BLaER1 treated with 17β-estradiol and CSF1 and Interleukin-3, amounts not matched to agents 10 nM and 100 nM (cell line): ENCODE results near the gene PRRC2B.
A peak's percentile ranks its signal among the peaks of the same experiment; 100 is the strongest.

Experiments used
- H3K27ac ChIP-seq, 11 experiments: shearing (Covaris generic); formaldehyde crosslinking; 2 replicates each; pipeline ENCODE4 v1.8.1; 2022
- H3K27me3 ChIP-seq, 11 experiments: shearing (Covaris generic); formaldehyde crosslinking; 2 replicates each; pipeline ENCODE4 v1.8.1; 2022
- H3K36me3 ChIP-seq, 11 experiments: shearing (Covaris generic); formaldehyde crosslinking; 2 replicates each; pipeline ENCODE4 v1.8.1; 2022
- H3K4me1 ChIP-seq, 10 experiments: shearing (Covaris generic); formaldehyde crosslinking; 2 replicates each; pipeline ENCODE4 v1.8.1; 2022
- H3K4me2 ChIP-seq, 11 experiments: shearing (Covaris generic); formaldehyde crosslinking; 2 replicates each; pipeline ENCODE4 v1.8.1; 2022
- H3K4me3 ChIP-seq, 10 experiments: shearing (Covaris generic); formaldehyde crosslinking; 2 replicates each; pipeline ENCODE4 v1.8.1; 2022
- H3K9ac ChIP-seq, 11 experiments: shearing (Covaris generic); formaldehyde crosslinking; 2 replicates each; pipeline ENCODE4 v1.8.1; 2022
- H3K9me3 ChIP-seq, 11 experiments: shearing (Covaris generic); formaldehyde crosslinking; replicated peaks in 1 of 11; 2 replicates each; pipeline ENCODE4 v1.8.1; 2022
- H4K20me1 ChIP-seq, 11 experiments: shearing (Covaris generic); formaldehyde crosslinking; 2 replicates each; pipeline ENCODE4 v1.8.1; 2022
- Cebpa-rat ChIP-seq, 11 experiments: shearing (Covaris generic); IDR thresholded peaks; 2 replicates each; pipeline ENCODE4 v1.8.1; 2022

Gene PRRC2B

GRCh38 chr9:131477367-131477766 is 83.5 kb downstream of the PRRC2B start:
- no peak overlapping the region for H3K9ac ChIP-seq
- H4K20me1 ChIP-seq, result peaks cover 88 to 100% (median 99%) of the 10 kb centered on the region in 11 experiments; a peak in 21 of 22 replicates
- H3K4me2 ChIP-seq, result no peak overlapping the region
- no peaks in the 10 kb centered on the region for H3K27me3 ChIP-seq
- no peak overlapping the region for H3K27ac ChIP-seq
- peaks cover 98 to 100% (median 100%) of the 10 kb centered on the region in 11 experiments for H3K36me3 ChIP-seq
- H3K9me3 ChIP-seq, result no peaks in the 10 kb centered on the region
- no peak for TF ChIP-seq Cebpa-rat (IDR thresholded peaks at IDR 0.05)
- H3K4me1 ChIP-seq, result no peaks in the 10 kb centered on the region
- no peak overlapping the region for H3K4me3 ChIP-seq

GRCh38 chr9:131477816-131478419 is 84.0 kb downstream of the PRRC2B start:
- Histone ChIP-seq H3K4me1 (no peaks in the 10 kb centered on the region; a peak in 1 of 20 replicates), H4K20me1 (peaks cover 88 to 100% (median 99%) of the 10 kb centered on the region in 11 experiments; a peak in 21 of 22 replicates), H3K9ac (no peak overlapping the region), H3K27me3 (no peaks in the 10 kb centered on the region), H3K36me3 (peaks cover 98 to 100% (median 100%) of the 10 kb centered on the region in 11 experiments), H3K4me3 (no peak overlapping the region), H3K9me3 (no peaks in the 10 kb centered on the region), H3K27ac (no peak overlapping the region), H3K4me2 (no peak overlapping the region)
- TF ChIP-seq Cebpa-rat (IDR thresholded peaks at IDR 0.05), result no peak

GRCh38 chr9:131478421-131478868 is 84.6 kb downstream of the PRRC2B start:
- peaks cover 87 to 100% (median 99%) of the 10 kb centered on the region in 11 experiments; a peak in 21 of 22 replicates for H4K20me1 ChIP-seq
- H3K27ac ChIP-seq, result no peak overlapping the region
- H3K9ac ChIP-seq, result no peak overlapping the region
- no peak overlapping the region for H3K4me3 ChIP-seq
- TF ChIP-seq Cebpa-rat (IDR thresholded peaks at IDR 0.05), result no peak
- no peaks in the 10 kb centered on the region for H3K27me3 ChIP-seq
- peaks cover 0 to 5% (median 0%) of the 10 kb centered on the region in 10 experiments; a peak in 4 of 20 replicates for H3K4me1 ChIP-seq
- H3K36me3 ChIP-seq, result peaks cover 98 to 100% (median 100%) of the 10 kb centered on the region in 11 experiments
- no peaks in the 10 kb centered on the region for H3K9me3 ChIP-seq
- no peak overlapping the region for H3K4me2 ChIP-seq

- peaks cover 87 to 100% (median 99%) of the 10 kb centered on the region in 11 experiments; a peak in 21 of 22 replicates for H4K20me1 ChIP-seq
- TF ChIP-seq Cebpa-rat (IDR thresholded peaks at IDR 0.05), result no peak
- H3K9me3 ChIP-seq, result no peaks in the 10 kb centered on the region
- H3K4me1 ChIP-seq, result peaks cover 0 to 9% (median under 1%) of the 10 kb centered on the region in 10 experiments; a peak in 4 of 20 replicates
- peaks cover 98 to 100% (median 100%) of the 10 kb centered on the region in 11 experiments for H3K36me3 ChIP-seq
- no peak overlapping the region for H3K9ac ChIP-seq
- H3K4me2 ChIP-seq, result no peak overlapping the region
- no peak overlapping the region for H3K4me3 ChIP-seq
- no peak overlapping the region for H3K27ac ChIP-seq
- H3K27me3 ChIP-seq, result no peaks in the 10 kb centered on the region
Measured at GRCh38 chr9:131478911-131479310, 85.0 kb downstream of the PRRC2B start.

- no peak overlapping the region for H3K4me3 ChIP-seq
- H4K20me1 ChIP-seq, result peaks cover 84 to 100% (median 99%) of the 10 kb centered on the region in 11 experiments; a peak in 21 of 22 replicates
- no peak for TF ChIP-seq Cebpa-rat (IDR thresholded peaks at IDR 0.05)
- no peaks in the 10 kb centered on the region for H3K27me3 ChIP-seq
- H3K9me3 ChIP-seq, result no peaks in the 10 kb centered on the region
- H3K4me1 ChIP-seq, result peaks cover 0 to 22% (median 12%) of the 10 kb centered on the region in 10 experiments; a peak in 14 of 20 replicates
- H3K27ac ChIP-seq, result no peak overlapping the region
- no peak overlapping the region for H3K9ac ChIP-seq
- no peak overlapping the region for H3K4me2 ChIP-seq
- peaks cover 98 to 100% (median 100%) of the 10 kb centered on the region in 11 experiments for H3K36me3 ChIP-seq
Measured at GRCh38 chr9:131480258-131480657, 86.4 kb downstream of the PRRC2B start.

- Histone ChIP-seq H3K9me3 (no peaks in the 10 kb centered on the region), H3K27ac (no peak overlapping the region), H3K9ac (peak overlapping the region in 1 of 11 experiments; percentile 18; a peak in 1 of 22 replicates), H3K36me3 (peaks cover 98 to 100% (median 100%) of the 10 kb centered on the region in 11 experiments), H3K4me2 (no peak overlapping the region), H3K27me3 (no peaks in the 10 kb centered on the region), H3K4me3 (no peak overlapping the region), H4K20me1 (peaks cover 82 to 100% (median 99%) of the 10 kb centered on the region in 11 experiments; a peak in 21 of 22 replicates), H3K4me1 (peaks cover 0 to 37% (median 26%) of the 10 kb centered on the region in 10 experiments; a peak in 15 of 20 replicates)
- TF ChIP-seq Cebpa-rat (IDR thresholded peaks at IDR 0.05), result no peak
Measured at GRCh38 chr9:131481441-131482342, 87.8 kb downstream of the PRRC2B start.

GRCh38 chr9:131482343-131483006 is 88.6 kb downstream of the PRRC2B start:
- Histone ChIP-seq H3K27ac (no peak overlapping the region), H3K36me3 (peaks cover 98 to 100% (median 100%) of the 10 kb centered on the region in 11 experiments), H3K4me3 (no peak overlapping the region), H3K9me3 (no peaks in the 10 kb centered on the region), H4K20me1 (peaks cover 80 to 100% (median 99%) of the 10 kb centered on the region in 11 experiments; a peak in 21 of 22 replicates), H3K27me3 (no peaks in the 10 kb centered on the region), H3K4me2 (no peak overlapping the region), H3K9ac (peak overlapping the region in 3 of 11 experiments; percentile 4 to 19 (median 18); a peak in 1 of 22 replicates), H3K4me1 (peaks cover 0 to 45% (median 34%) of the 10 kb centered on the region in 10 experiments; a peak in 15 of 20 replicates)
- TF ChIP-seq Cebpa-rat (IDR thresholded peaks at IDR 0.05), result no peak

GRCh38 chr9:131483319-131484050 is 89.6 kb downstream of the PRRC2B start:
- no peak overlapping the region for H3K4me2 ChIP-seq
- H3K4me3 ChIP-seq, result no peak overlapping the region
- H3K9me3 ChIP-seq, result no peaks in the 10 kb centered on the region
- TF ChIP-seq Cebpa-rat (IDR thresholded peaks at IDR 0.05), result no peak
- H3K36me3 ChIP-seq, result peaks cover 100% of the 10 kb centered on the region in 11 experiments
- H4K20me1 ChIP-seq, result peaks cover 82 to 100% (median 99%) of the 10 kb centered on the region in 11 experiments; a peak in 21 of 22 replicates
- peak overlapping the region in 2 of 11 experiments; percentile 4 to 9; a peak in 2 of 22 replicates for H3K9ac ChIP-seq
- no peaks in the 10 kb centered on the region for H3K27me3 ChIP-seq
- H3K4me1 ChIP-seq, result peaks cover 0 to 52% (median 44%) of the 10 kb centered on the region in 10 experiments; a peak in 15 of 20 replicates
- no peak overlapping the region for H3K27ac ChIP-seq
